ENCODE results near the gene RNF43.

DNA sequence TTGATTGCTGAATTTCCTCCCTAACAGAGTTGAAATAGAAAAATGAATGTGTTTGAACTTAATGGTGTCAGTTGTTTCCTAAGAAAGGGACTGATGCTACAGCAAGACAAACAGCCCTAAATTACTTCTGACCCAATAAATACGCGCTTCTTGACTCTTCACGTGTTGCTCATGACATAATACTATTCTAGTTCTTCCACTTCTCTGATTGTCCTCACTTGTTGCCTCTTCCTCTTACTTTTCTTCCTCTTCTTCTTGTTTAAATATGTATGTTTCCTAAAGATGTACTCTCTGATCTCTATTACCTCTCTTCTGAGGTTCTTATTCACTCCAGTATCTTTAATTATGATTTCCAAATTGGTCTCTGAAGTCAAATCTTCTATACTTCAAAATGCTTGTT lies 32.4 kb downstream of the RNF43 start:
- no peak for TF ChIP-seq EZH2 (IDR thresholded peaks at IDR 0.05)
- TF ChIP-seq, protein P1, sequence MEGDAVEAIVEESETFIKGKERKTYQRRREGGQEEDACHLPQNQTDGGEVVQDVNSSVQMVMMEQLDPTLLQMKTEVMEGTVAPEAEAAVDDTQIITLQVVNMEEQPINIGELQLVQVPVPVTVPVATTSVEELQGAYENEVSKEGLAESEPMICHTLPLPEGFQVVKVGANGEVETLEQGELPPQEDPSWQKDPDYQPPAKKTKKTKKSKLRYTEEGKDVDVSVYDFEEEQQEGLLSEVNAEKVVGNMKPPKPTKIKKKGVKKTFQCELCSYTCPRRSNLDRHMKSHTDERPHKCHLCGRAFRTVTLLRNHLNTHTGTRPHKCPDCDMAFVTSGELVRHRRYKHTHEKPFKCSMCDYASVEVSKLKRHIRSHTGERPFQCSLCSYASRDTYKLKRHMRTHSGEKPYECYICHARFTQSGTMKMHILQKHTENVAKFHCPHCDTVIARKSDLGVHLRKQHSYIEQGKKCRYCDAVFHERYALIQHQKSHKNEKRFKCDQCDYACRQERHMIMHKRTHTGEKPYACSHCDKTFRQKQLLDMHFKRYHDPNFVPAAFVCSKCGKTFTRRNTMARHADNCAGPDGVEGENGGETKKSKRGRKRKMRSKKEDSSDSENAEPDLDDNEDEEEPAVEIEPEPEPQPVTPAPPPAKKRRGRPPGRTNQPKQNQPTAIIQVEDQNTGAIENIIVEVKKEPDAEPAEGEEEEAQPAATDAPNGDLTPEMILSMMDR (IDR thresholded peaks at IDR 0.05), result no peak

Data from neural progenitor cell (in vitro differentiated cells).